Vagina (tissue), 2 donors: ENCODE data around the gene SRSF3.
"Not testable (repeated sequence)": the region's sequence is repeated elsewhere in the genome, so short reads cannot be mapped to it uniquely, and the experiment has no call there.

ENCODE experiments used
- CTCF ChIP-seq, 3 experiments: fragments of 450-650 bp in 2 of 3; fragments of 200-600 bp in 1 of 3; sonication (generic) in 1 of 3; IDR thresholded peaks; one replicate each; pipeline ENCODE4 v1.5.1; 2017 to 2019; ENCODE audit warnings: antibody characterized with exemption in 3 of 3, mild to moderate bottlenecking in 2 of 3, moderate library complexity in 2 of 3
- POLR2A ChIP-seq, 2 donors: fragments of 450-650 bp; IDR thresholded peaks; one replicate each; pipeline ENCODE4 v1.6.1; 2017; ENCODE audit warnings: antibody characterized with exemption in 2 of 2, mild to moderate bottlenecking in 2 of 2, moderate library complexity in 2 of 2
- POLR2AphosphoS5 ChIP-seq, 2 donors: sonication (generic); formaldehyde crosslinking; IDR thresholded peaks; one replicate each; pipeline ENCODE4 v1.9.0; 2017; ENCODE audit warnings: antibody characterized with exemption in 2 of 2, mild to moderate bottlenecking in 2 of 2, low read depth in 1 of 2; ENCODE audit not compliant: insufficient read depth in 1 of 2

- TF ChIP-seq CTCF (IDR thresholded peaks at IDR 0.05); POLR2AphosphoS5 (IDR thresholded peaks at IDR 0.05; ENCODE audit: insufficient read depth in 1 of 2, low read depth in 1 of 2); POLR2A (IDR thresholded peaks at IDR 0.05): not testable (repeated sequence)
Observed at GRCh38 chr6:36589025-36589400, 5.1 kb upstream of the SRSF3 start.
